ENCODE measurements around the gene BLOC1S3.
A peak's percentile ranks its signal among the peaks of the same experiment; 100 is the strongest.

Gene BLOC1S3

DNA sequence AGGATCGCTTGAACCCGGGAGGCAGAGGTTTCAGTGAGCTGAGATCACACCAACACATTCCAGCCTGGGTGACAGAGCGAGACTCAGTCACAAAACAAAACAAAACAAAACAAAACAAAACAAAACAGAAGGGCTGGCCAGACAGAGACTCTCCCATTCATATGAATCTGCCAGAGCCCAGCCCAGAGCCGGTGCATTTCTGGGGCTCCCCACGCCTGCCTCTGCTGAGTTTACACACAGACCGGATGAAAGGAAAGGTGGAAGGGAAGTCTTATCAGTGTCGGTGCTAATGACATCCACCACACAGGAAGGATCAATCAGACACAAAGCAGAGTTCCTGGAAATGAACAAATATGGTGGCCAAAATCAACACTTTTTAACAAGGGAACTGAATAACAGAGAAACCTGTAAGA lies 7.4 kb upstream of the BLOC1S3 start:
- TF ChIP-seq ZFX (IDR thresholded peaks at IDR 0.05) = no peak
- TF ChIP-seq, protein P1, sequence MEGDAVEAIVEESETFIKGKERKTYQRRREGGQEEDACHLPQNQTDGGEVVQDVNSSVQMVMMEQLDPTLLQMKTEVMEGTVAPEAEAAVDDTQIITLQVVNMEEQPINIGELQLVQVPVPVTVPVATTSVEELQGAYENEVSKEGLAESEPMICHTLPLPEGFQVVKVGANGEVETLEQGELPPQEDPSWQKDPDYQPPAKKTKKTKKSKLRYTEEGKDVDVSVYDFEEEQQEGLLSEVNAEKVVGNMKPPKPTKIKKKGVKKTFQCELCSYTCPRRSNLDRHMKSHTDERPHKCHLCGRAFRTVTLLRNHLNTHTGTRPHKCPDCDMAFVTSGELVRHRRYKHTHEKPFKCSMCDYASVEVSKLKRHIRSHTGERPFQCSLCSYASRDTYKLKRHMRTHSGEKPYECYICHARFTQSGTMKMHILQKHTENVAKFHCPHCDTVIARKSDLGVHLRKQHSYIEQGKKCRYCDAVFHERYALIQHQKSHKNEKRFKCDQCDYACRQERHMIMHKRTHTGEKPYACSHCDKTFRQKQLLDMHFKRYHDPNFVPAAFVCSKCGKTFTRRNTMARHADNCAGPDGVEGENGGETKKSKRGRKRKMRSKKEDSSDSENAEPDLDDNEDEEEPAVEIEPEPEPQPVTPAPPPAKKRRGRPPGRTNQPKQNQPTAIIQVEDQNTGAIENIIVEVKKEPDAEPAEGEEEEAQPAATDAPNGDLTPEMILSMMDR (conservative IDR thresholded peaks at IDR 0.05) = no peak
- H3K27ac ChIP-seq = no peak overlapping the region

DNA sequence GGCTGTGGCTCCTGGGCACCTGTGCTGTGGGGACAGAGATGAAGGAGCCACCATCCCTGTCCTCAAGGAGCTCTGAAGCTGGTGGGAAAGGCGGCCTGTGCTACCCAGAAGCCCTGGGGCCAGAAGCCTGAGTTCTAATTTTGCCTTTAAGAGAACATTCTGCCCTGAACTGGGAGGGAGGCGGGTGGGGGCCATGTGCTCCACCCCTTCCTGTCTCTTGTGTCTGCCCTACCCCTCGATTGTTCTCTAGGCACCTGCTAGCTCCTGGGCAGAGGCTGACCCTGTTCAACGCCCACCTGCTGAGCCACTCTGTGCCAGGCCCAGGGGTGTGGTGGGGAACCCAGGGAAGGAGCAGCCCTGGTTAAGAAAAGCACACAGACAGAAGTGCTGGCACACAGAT lies 6.4 kb upstream of the BLOC1S3 start:
- H3K27ac ChIP-seq = no peak overlapping the region
- no peak for TF ChIP-seq ZFX (IDR thresholded peaks at IDR 0.05)
- TF ChIP-seq, protein P1 (conservative IDR thresholded peaks at IDR 0.05) = no peak

DNA sequence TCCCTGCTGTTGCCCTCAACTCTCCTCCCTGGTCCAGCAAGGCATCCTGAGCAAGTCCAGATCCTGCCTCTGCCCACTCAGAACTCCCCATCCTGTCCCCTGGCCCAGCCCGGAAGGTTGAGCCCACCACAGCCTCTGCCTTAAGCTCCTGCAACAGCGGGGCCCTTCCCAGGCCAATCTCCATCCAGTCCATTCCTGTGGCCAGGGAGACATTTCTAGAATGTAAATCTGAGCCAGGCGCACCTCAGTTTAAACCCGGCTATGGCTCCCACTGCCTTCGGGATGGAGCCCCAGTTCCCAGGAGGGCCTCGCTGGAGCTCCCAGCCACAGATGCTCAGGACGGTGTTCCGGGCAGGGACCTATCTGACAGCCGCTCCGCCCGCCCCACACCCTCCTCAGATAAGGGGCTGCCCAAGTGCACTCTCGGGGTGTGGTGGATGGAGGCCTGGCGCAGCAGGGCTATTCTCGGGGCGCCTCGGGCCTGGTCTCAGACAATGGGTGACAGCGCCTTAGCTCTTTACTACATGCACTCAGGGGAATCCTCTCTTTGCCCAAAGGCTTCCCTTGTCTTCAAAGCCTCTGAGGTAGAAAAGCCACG lies 5.9 kb upstream of the BLOC1S3 start:
- TF ChIP-seq ZFX (IDR thresholded peaks at IDR 0.05) = no peak
- TF ChIP-seq, protein P1 (conservative IDR thresholded peaks at IDR 0.05) = no peak

DNA sequence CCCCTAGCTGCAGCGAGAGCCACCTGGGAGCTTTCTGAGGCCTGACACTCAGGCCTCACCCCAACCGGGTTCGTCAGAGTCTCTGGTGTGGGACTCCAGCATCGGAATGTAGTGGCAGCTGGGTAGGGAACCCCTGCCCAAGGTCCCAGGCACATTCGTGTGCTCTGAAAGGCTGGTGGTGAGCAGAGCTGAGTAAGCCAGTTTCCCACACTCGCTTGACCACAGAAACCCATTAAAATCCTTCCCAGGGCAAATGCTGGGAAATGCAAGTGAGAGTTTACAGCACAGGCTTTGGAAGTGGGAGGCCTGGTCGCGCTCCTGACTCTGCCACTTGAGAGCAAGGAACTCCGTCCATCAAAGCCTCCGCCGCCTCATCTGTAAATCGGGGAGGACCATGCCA lies 4.8 kb upstream of the BLOC1S3 start:
- no peak overlapping the region for H3K27ac ChIP-seq
- TF ChIP-seq, protein P1 (conservative IDR thresholded peaks at IDR 0.05) = no peak
- TF ChIP-seq ZFX (IDR thresholded peaks at IDR 0.05) = no peak

More for the DNA sequence above, 5.9 kb upstream of the BLOC1S3 start:
- H3K27ac ChIP-seq = no peak overlapping the region

DNA sequence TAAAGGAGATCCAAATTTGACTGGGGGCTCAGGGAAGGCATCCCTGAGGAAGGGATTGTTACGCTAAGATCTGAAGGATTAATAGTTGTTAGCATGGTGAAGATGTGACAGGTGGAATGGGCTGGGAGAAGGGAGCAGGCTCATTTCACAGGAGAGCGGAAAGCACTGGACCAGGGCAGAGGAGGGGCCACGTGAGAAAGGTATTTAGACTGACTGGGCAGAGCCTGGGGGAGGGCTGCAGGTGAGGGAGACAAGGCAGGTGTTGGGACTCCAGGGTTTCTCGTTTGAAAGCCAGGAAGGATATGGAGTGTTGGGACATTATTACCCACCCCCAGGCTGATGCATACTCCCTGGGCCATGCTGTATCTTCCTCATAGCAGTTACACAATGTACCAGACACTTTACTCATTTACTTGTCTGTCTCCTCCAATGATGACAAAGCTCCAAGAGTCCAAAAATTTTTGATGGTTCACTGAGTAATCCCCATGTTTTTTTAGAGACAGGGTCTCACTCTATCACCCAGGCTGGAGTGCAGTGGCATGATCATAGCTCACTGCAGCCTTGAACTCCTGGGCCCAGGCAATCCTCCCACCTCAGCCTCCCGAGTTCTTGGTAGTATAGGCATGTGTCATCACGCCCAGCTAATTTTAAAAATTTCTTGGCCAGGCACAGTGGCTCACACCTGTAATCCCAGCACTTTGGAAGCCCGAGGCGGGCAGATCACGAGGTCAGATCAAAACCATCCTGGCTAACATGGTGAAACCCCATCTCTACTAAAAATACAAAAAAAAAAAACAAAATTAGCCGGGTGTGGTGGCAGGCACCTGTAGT lies 2.9 kb upstream of the BLOC1S3 start:
- H3K27ac ChIP-seq = no peak overlapping the region
- TF ChIP-seq ZFX (IDR thresholded peaks at IDR 0.05) = no peak
- TF ChIP-seq, protein P1 (conservative IDR thresholded peaks at IDR 0.05) = no peak

DNA sequence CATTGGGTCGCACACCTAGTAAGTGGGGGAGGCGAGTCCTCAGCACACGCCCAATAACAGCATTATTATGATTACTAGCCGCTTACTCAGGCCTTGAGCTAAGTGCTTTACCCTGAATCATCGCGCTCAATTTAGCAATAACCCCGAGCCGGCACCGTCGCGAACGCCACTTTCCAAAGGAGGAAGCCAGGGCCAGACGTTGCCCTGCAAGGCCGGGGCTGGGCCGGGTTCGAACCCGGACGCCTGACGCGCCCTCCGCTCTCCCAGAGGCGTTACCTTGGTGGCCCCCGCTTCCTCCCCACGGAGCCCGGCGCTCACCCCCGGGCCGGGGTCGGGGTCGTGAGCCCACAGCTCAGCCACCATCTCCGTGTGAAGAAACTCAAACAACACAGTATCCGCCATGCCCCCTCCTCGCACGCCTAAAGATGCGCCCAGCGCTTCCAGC lies 745 bp upstream of the BLOC1S3 start, which contains the start of gene TRAPPC6A:
Gene TRAPPC6A, minus strand, starts transcription at position 421 of the 445 bp plus-strand sequence. Its CDS starts 19 bp downstream, at position 402.
- peak within 1 kb of the TSS; percentile 88 for H3K27ac ChIP-seq
- TF ChIP-seq ZFX (IDR thresholded peaks at IDR 0.05) = peak; percentile 45; the same call in 1 of the 2 replicates
- TF ChIP-seq, protein P1 (conservative IDR thresholded peaks at IDR 0.05) = no peak

Measured in C4-2B (cell line).